Diencephalon (tissue), 1 donor: ENCODE results near the gene ZNF710. TPM values are rescaled to one million over a fixed set of nuclear protein-coding genes. Genes with fewer than 3 reads are reported as not detected.

Experiments used
- small RNA-seq: library from RNA; depleted of rRNA; stranded (forward); fragments of <200 nt; gene quantifications from one replicate; pipeline ENCODE3, GENCODE V24; 2014
- total RNA-seq: library from RNA; depleted of rRNA; stranded (reverse); fragments of >200 nt; gene quantifications from one replicate; pipeline ENCODE4 v1.2.3, GENCODE V29; 2014

Gene ZNF710
- total RNA-seq: 11.1 TPM

DNA sequence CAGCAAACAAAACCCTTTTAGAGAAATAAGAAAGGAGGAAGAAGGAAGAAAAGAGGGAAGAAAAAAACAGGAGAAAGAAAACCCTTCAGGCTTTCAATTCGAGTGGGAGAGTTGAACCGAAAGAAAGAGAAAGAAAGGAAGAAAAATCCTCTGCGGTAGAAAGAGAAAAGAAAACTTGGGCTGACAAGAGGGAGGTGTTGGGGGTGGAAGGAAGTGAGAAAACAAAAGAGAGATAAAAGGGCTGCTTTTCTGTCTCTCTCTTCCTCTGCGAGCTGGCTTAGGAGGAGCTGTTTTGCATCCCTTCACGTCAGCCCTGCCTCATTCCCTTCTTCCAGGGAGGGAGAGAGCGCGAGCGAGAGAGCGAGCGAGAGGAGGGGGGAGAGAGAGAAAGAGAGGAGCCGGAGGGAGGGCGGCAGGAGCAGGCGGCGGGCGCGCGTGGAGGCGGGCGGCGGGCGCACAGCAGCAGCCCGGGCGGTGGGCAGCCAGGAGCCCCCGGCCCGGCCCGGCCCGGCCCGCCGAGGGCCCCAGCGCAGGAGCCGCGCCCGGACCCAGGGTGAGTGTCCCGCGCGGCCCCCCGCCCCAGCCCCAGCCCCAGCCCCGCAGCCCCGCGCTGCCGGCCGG is at the start of gene ZNF710:
ZNF710 (plus strand) TSS at position 263 of the 621 bp plus-strand sequence. CDS start 65,814 bp downstream, outside the sequence.

GRCh38 chr15:90101969-90102890 is 101.1 kb downstream of the ZNF710 start, which contains the start of gene IDH2:
Gene IDH2 (minus strand): TSS chr15:90102468. CDS start chr15:90102390, 78 bp downstream.

Small RNAs within 50 kb of the gene (small RNA-seq; reads per million reads assigned to genes)
- 0.49 reads per million, percentile 52 among the genes with 10 or more reads in this experiment for gene MIR3174
- gene RF00066: not detected

Other genes starting within 250 kb of the ZNF710 start
- gene MESP2, start 225.0 kb upstream of the ZNF710 start, total RNA-seq: 0.92 TPM
- gene ANPEP, start 186.5 kb upstream of the ZNF710 start, total RNA-seq: 0.69 TPM
- 60.2 TPM for gene AP3S2, start 107.3 kb upstream of the ZNF710 start, total RNA-seq
- gene ARPIN, start 88.4 kb upstream of the ZNF710 start, total RNA-seq: 24.5 TPM
- 72.4 TPM for gene IDH2, start 101.1 kb downstream of the ZNF710 start, total RNA-seq
- gene SEMA4B, start 200.0 kb downstream of the ZNF710 start, total RNA-seq: 49.8 TPM
- gene CIB1, start 232.6 kb downstream of the ZNF710 start, total RNA-seq: 6.0 TPM
- 8.3 TPM for gene GDPGP1, start 232.9 kb downstream of the ZNF710 start, total RNA-seq
- not detected for gene TTLL13, start 248.2 kb downstream of the ZNF710 start, total RNA-seq